OCI-LY1 (cell line): Measurements from ENCODE around the gene NXN.

Source experiments
- H2AFZ ChIP-seq: fragments of 200-600 bp; sonication (generic), shearing (Covaris generic); 2 replicates; pipeline ENCODE4 v1.6.0; 2014; ENCODE audit warnings: antibody characterized with exemption, mild to moderate bottlenecking, low read length
- H3F3A ChIP-seq: fragments of 200-600 bp; sonication (generic), shearing (Covaris generic); 2 replicates; pipeline ENCODE4 v1.6.0; 2014; ENCODE audit warnings: mild to moderate bottlenecking, antibody characterized with exemption, low read length, moderate library complexity; ENCODE audit not compliant: insufficient read depth
- H3K27ac ChIP-seq: fragments of 200-600 bp; sonication (generic); 2 replicates; pipeline ENCODE4 v1.5.1; 2014; ENCODE audit warnings: low read length, mixed run types, mild to moderate bottlenecking, low read depth; ENCODE audit not compliant: poor library complexity, severe bottlenecking
- H3K27me3 ChIP-seq: fragments of 200-600 bp; sonication (generic); 2 replicates; pipeline ENCODE4 v1.6.0; 2014; ENCODE audit warnings: antibody characterized with exemption, mild to moderate bottlenecking, low read length, moderate library complexity; ENCODE audit not compliant: insufficient read depth
- H3K36me3 ChIP-seq: fragments of 200-600 bp; sonication (generic); 2 replicates; pipeline ENCODE4 v1.6.1; 2014; ENCODE audit warnings: mild to moderate bottlenecking, antibody characterized with exemption, low read length, moderate library complexity, mixed read lengths; ENCODE audit not compliant: insufficient read depth
- H3K4me1 ChIP-seq: fragments of 200-600 bp; sonication (generic); 2 replicates; pipeline ENCODE4 v1.5.1; 2014; ENCODE audit warnings: mild to moderate bottlenecking, low read length, moderate library complexity; ENCODE audit not compliant: insufficient read depth, severe bottlenecking
- H3K4me2 ChIP-seq: fragments of 200-600 bp; sonication (generic), shearing (Covaris generic); 2 replicates; pipeline ENCODE4 v1.6.1; 2014; ENCODE audit warnings: low read length
- H3K4me3 ChIP-seq: fragments of 200-600 bp; sonication (generic); 2 replicates; pipeline ENCODE4 v1.5.1; 2014; ENCODE audit warnings: low read length, low read depth, mild to moderate bottlenecking, mixed read lengths; ENCODE audit not compliant: poor library complexity, severe bottlenecking
- H3K79me2 ChIP-seq: fragments of 200-600 bp; shearing (Covaris generic); 2 replicates; pipeline ENCODE4 v1.6.1; 2016; ENCODE audit warnings: mixed run types, low read length, mixed read lengths; ENCODE audit not compliant: insufficient read depth
- H3K9ac ChIP-seq: fragments of 200-600 bp; sonication (generic), shearing (Covaris generic); 2 replicates; pipeline ENCODE4 v1.6.1; 2014; ENCODE audit warnings: mild to moderate bottlenecking, low read length, mixed read lengths
- H3K9me2 ChIP-seq: fragments of 200-600 bp; sonication (generic), shearing (Covaris generic); 2 replicates; pipeline ENCODE4 v1.6.1; 2014; ENCODE audit warnings: low read depth, mild to moderate bottlenecking, low read length, mixed read lengths
- H3K9me3 ChIP-seq: fragments of 200-600 bp; shearing (Covaris generic); 2 replicates; pipeline ENCODE4 v1.6.1; 2014; ENCODE audit warnings: low read length, mixed read lengths
- H4K20me1 ChIP-seq: fragments of 200-600 bp; sonication (generic), shearing (Covaris generic); 2 replicates; pipeline ENCODE4 v1.6.0; 2016; ENCODE audit warnings: mild to moderate bottlenecking, low read length; ENCODE audit not compliant: insufficient read depth
- CTCF ChIP-seq: fragments of 200-600 bp; sonication (generic), shearing (Covaris generic); IDR thresholded peaks from 2 replicates; pipeline ENCODE4 v1.5.1; 2017; ENCODE audit warnings: mild to moderate bottlenecking, antibody characterized with exemption, low read length, moderate library complexity, mixed read lengths
- EZH2 ChIP-seq: fragments of 200-600 bp; sonication (generic), shearing (Covaris generic); IDR thresholded peaks from 2 replicates; pipeline ENCODE4 v1.8.0; 2017; ENCODE audit warnings: borderline replicate concordance, mixed run types, mild to moderate bottlenecking, antibody characterized with exemption, low read length, moderate library complexity, mixed read lengths

NXN gene

DNA sequence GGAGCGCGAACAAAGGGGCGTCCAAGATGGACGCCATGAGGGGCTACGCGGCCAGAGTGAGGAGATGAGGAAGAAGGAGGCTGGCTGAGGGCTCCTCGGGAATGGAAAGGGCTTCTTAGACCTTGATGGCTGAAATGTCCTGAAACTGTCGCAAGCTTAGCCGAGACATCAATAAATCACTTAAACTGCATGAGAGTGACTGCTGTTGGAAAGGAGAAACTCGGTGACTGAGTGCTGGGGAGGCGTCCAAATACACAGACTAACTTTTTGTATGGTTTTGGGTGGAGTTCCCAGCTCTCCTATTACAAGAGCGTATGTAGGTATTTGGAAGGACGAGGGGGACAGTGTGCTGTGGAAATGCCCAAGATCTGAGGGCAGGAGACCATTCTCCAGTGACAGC lies 226.2 kb downstream of the NXN start:
- H3K27ac ChIP-seq, result peak overlapping the region; percentile 31
- H3K79me2 ChIP-seq, result peaks cover 24% of the 10 kb centered on the region
- TF ChIP-seq EZH2 (no peak), CTCF (no peak)
- H3K9me3 ChIP-seq, result 0 out of 2 replicates have a peak, but pooled peaks cover 6% of the 10 kb centered on the region
- H2AFZ ChIP-seq, result no peak overlapping the region
- peaks cover 21% of the 10 kb centered on the region for H3K4me1 ChIP-seq
- H3K9ac ChIP-seq, result no peak overlapping the region
- H3K36me3 ChIP-seq, result peaks cover 38% of the 10 kb centered on the region
- 0 out of 2 replicates have a peak, but pooled peaks cover 7% of the 10 kb centered on the region for H3F3A ChIP-seq
- H3K4me2 ChIP-seq, result no peak overlapping the region
- H3K9me2 ChIP-seq, result no peaks in the 10 kb centered on the region
- H3K27me3 ChIP-seq, result no peaks in the 10 kb centered on the region
- no peaks in the 10 kb centered on the region for H4K20me1 ChIP-seq
- H3K4me3 ChIP-seq, result no peak overlapping the region

DNA sequence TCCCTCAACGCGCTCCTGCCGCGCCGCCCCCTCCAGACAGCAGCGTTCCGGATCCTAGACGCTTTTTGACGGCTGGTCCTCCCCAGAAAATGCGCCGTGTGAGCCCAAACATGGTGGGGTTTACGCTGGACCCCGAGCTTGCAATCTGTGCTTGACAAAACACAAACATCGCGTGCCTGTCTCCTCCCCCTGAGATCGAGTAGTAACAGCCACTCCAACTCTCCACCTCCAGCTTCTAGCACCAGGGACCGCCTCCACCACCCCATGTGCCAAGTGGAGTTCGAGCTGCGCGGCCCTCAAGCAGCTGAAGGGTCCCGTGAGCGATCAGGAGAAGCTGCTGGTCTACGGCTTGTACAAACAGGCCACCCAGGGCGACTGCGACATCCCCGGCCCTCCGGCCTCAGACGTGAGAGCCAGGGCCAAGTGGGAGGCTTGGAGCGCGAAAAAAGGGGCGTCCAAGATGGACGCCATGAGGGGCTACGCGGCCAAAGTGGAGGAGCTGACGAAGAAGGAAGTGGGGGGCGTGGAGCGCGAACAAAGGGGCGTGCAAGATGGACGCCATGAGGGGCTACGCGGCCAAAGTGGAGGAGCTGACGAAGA lies 226.9 kb downstream of the NXN start:
- Histone ChIP-seq H3K4me2 (peak overlapping the region; percentile 88), H3K9me3 (0 out of 2 replicates have a peak, but pooled peaks cover 6% of the 10 kb centered on the region), H3K9me2 (no peaks in the 10 kb centered on the region), H4K20me1 (no peaks in the 10 kb centered on the region), H2AFZ (peak overlapping the region; percentile 58; the same call in 1 of the 2 replicates), H3K36me3 (peaks cover 40% of the 10 kb centered on the region), H3K4me3 (peak overlapping the region; percentile 78), H3K9ac (peak overlapping the region; percentile 93), H3K4me1 (peaks cover 21% of the 10 kb centered on the region), H3K27ac (peak overlapping the region; percentile 55), H3K27me3 (no peaks in the 10 kb centered on the region), H3F3A (0 out of 2 replicates have a peak, but pooled peaks cover 7% of the 10 kb centered on the region), H3K79me2 (peaks cover 31% of the 10 kb centered on the region)
- no peak for TF ChIP-seq CTCF
- TF ChIP-seq EZH2, result no peak

DNA sequence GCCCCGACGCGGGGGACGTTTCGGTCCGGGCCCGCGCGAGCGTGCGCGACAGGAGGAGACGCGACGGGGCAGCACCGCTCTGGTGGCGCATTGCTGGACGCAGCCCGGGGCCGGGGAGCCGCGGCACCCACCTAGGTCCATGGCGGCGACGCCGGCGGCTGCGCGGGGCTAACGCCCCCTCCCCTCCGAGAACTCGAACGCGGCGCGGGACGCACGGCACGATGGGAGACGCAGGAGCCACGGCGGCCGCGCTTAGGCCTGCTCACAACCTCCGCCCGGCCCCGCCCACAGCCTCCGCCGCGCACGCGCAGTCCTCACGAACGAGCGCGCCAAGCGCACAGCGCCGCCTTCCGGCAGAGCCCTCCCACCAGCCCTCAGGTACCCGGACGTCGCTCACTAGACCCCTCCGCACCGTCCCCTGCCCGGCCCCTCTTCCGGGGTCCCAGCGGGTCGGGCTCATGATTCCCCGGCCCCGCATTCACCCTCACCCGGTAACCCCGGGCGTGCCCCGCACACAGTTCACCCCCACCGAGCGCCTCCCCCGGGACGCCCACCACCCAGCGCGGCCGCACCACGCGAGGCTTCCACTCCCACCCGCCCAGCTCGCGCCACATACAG lies 227.5 kb downstream of the NXN start, which contains the start of gene GEMIN4:
Gene GEMIN4, minus strand, starts transcription at position 263 of the 618 bp plus-strand sequence. Its CDS starts 122 bp downstream, at position 141.
- peak within 1 kb of the TSS; percentile 55 for H3K27ac ChIP-seq
- H3K36me3 ChIP-seq, result peaks cover 42% of the 10 kb centered on the region
- peaks cover 34% of the 10 kb centered on the region for H3K79me2 ChIP-seq
- no peaks in the 10 kb centered on the region for H3K9me2 ChIP-seq
- no peaks in the 10 kb centered on the region for H3K27me3 ChIP-seq
- peak within 1 kb of the TSS; percentile 93 for H3K9ac ChIP-seq
- H3K4me3 ChIP-seq, result peak within 1 kb of the TSS; percentile 78
- peak within 1 kb of the TSS; percentile 58; the same call in 1 of the 2 replicates for H2AFZ ChIP-seq
- peak within 1 kb of the TSS; percentile 88 for H3K4me2 ChIP-seq
- 0 out of 2 replicates have a peak, but pooled peaks cover 7% of the 10 kb centered on the region for H3F3A ChIP-seq
- H4K20me1 ChIP-seq, result no peaks in the 10 kb centered on the region
- peaks cover 21% of the 10 kb centered on the region for H3K4me1 ChIP-seq
- TF ChIP-seq CTCF (peak; percentile 79), EZH2 (no peak)
- H3K9me3 ChIP-seq, result 0 out of 2 replicates have a peak, but pooled peaks cover 6% of the 10 kb centered on the region
